ENCODE data around the gene GCN1.

DNA sequence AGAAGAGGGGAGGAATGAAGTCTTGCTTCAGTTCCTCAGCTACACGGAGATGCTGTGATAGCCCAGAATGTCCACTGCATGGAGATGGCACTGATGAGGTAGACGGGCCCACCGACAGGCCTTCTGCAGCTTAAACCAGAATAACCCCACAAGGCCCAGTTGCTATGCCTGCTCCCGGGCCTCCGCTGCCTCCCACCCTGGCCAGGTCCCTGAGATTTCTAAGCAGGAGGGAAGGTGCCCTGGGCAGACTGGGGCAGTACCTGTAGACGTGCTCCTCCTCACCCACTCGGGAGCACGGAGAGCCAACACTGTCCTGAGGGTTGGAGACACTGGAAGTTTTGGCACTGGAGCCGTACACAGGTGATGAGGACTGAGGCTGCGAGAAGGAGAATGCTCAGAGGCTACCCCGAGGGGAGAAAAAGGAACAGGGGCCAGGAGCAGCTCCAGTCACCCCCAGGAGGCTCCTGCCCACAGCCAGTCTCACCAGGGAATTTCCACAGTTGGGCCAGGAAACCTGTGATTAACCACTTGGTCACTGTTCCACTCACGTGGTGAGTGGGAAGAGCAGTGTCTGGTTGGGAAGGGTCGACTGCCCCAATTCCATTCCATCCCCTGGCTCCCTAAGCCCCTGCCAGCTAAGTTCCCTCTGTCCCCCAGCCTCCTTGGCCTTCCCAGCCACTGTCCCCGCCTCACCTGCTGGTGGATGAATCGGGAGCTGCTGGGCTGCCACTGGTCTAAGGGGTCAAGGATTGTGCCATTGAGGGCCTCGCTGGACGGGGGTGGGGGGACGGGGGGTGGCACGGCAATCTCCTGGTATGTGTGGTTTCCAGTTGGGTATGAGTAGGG lies 29.2 kb upstream of the GCN1 start:
- TF ChIP-seq SPI1 (IDR thresholded peaks at IDR 0.05; ENCODE audit: low read depth, low read length) (no peak), POLR2AphosphoS5 (IDR thresholded peaks at IDR 0.05; ENCODE audit: low read depth, low read length) (no peak), POLR2A (IDR thresholded peaks at IDR 0.05; ENCODE audit: low read depth, low read length) (no peak), POU2F2 (IDR thresholded peaks at IDR 0.05; ENCODE audit: low read depth, low read length) (no peak), TAF1 (IDR thresholded peaks at IDR 0.05; ENCODE audit: low read depth, low read length) (no peak), PAX5 (IDR thresholded peaks at IDR 0.05; ENCODE audit: insufficient read depth, low read length, severe bottlenecking) (no peak)
